GM21723 (cell line): ENCODE measurements around the gene AKAP6.

Source experiments
- ATAC-seq: cut with Tn5 transposase; IDR thresholded peaks from one replicate; pipeline ENCODE4 v1.9.1; 2021; ENCODE audit warnings: mild to moderate bottlenecking, moderate library complexity; ENCODE audit not compliant: unreplicated experiment

The AKAP6 gene

DNA sequence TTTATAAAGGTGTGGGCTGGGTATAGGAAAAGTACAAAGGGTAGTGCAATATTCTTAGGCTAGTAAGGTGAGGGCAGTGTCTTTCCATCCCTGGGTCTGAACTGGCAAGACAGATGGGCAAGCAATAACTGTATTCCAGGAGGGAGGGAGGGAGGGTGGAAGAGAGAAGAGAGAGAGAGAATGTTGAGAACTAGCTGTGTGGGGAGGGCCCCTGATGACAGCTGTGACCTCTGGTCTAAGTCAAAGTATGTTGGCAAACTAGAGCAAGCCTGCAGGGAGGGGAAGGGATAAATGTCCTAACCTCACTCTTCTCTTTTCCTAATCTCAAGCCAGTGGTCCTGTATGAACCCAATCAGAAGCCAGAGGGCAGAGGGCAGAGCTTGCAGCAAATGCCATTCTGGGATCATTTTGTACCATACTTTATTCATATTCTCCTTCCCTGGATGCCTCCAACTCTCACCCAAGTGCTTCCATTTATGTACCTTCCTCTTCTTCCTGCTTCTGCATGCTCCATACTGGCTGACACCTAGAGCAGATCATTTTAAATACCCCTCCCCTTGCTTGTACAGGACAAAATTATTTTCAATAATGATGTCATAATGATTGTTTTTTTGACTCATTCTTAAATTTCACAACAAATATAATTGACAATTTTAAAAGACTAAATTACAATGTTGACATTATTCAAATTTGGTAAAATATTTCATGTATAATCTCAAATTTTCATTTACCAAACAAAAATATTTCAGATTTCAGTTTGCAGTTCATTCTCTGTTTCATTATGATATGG, 75.9 kb downstream of the AKAP6 start:
- no peak for ATAC-seq

DNA sequence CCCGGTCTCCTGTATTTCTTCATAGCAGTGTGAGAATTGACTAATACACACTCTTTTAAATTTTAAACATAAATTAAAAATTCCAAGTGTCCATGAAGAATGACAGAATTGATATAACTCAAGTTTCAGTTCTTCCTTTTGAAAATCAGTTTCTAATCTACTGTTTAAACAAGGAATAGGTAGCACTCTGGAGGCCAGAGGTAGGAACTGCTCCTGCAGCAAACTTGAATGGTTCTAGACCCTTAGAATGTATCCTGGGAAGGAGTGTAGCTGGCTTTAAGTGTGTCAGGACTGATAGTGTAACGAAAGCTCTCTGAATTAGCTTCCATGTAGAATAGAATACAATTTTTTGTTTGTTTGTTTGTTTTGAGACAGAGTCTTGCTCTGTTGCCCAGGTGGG, 76.8 kb downstream of the AKAP6 start:
- ATAC-seq = no peak

DNA sequence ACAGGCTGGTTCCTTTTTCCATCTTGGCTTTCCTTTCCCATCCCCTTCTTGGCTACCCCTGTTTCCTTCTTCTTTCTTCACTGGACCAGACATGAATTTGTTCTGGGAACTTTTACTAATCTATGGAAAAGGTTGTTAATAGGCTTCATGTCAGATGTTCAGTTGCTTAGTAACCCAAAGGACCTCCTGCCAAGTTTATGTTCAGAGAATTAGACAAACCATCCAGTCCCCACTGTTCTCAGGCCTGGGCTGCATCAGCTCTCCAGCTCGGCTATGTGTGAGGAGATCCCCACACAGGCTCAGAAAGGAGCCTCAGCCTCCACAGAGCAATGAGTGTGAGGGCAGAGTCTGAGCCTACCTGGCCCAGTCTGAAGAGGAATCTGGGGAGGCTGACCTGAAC, 78.0 kb downstream of the AKAP6 start:
- no peak for ATAC-seq

DNA sequence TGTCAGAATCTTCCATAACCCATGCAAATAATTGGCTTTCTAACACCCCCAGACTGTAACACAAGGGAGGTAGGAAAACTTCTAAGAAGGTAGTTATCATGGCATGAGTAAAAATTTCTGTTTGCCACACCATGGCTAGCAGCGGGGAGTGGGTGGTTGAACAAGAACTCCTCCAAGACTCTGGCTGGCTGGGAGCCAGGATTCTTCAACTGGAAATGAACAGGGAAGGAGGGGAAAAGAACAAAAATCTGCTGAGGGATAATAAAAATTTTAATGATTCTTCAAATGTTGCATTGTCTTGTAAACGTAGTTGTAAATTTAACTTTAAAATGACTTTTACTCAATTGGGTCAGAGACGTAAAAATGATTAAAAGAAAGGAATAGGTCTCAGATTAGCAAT, 78.9 kb downstream of the AKAP6 start:
- ATAC-seq = no peak

DNA sequence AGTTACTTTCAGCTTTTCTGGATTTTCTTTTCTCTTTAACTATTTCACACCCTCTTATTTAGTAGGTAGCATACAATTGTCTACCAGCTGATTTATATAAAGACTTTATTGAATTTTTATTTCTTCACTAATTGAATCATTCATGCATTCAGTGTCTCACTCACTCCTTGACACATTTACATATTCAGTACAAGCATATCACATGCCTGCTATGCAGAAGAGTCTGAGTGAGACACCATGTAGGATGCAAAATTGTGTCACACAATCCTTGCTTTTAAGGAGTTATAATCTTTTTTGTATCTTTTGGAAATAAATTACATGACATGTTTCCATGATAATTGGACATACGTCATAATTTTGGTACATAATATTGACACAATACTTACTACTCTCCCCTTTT, 83.0 kb downstream of the AKAP6 start:
- ATAC-seq = no peak

DNA sequence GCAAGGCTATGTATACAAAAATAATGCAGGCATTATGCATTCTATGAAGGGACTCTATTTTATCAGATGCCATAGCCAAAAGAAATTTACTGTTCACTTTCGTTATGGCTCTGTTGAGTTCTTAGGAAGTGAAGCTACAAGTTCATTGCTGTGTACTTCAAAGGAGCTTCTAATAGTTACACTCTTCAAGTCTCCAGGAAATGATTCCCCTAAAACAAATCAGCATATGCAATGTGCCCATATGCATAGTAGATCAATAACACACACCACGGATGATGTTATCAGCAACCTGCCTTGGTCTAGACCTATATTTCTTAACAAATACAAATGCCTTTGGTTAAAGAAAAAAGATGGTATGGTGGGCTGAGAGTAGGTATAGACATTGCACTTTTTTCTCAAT, 83.4 kb downstream of the AKAP6 start:
- ATAC-seq = no peak

DNA sequence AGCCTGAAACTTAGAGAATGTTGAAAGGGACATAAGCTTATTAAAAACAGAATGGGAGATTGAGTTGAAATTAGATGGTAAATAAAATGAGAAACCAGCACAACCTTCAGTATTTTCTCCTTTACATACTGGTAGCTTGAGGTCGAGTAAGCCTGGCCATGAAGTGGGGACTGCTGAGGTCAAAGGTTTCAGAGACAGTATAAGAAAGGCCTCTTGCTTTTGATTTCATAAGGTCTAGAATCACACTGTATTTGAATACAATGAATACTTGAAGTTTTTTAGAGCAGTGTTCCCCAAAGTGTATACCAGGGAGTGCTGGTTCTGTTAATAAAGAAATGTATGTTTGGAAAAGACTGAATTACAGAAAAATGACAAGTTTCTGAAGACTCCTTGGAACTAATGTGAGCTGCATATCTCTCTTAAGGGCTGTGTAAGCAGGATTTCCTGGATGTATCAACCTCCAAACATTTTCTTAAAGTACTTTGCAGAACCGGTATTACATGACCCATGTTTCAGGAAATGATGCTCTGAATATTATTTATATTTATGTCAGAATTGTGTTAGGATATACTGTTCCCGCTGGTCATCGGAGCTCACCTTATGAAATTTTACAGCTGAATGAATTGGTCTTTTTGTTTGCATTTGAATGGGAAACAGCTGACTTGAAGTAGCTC, 85.0 kb downstream of the AKAP6 start:
- ATAC-seq = no peak

DNA sequence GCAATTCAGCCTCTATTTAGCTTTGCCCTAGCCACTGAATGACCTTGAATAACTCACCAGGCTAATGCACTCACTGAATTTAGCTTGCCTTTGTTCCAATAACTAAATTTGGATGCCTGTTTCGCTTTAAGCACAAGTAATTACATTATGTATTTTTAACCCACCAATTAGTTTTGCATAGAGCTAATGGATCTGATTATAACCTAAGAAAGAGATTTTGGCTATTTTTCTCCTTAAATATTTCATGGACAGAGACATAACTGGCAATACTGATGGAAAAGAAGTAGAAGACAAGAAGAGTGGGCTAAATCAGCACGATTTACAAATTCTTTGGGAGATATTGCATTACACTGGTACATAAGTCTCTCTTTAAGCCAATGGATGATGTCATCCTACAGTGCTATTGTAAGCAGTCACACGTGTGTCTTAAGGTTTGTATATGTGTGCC, 85.7 kb downstream of the AKAP6 start:
- ATAC-seq = no peak

DNA sequence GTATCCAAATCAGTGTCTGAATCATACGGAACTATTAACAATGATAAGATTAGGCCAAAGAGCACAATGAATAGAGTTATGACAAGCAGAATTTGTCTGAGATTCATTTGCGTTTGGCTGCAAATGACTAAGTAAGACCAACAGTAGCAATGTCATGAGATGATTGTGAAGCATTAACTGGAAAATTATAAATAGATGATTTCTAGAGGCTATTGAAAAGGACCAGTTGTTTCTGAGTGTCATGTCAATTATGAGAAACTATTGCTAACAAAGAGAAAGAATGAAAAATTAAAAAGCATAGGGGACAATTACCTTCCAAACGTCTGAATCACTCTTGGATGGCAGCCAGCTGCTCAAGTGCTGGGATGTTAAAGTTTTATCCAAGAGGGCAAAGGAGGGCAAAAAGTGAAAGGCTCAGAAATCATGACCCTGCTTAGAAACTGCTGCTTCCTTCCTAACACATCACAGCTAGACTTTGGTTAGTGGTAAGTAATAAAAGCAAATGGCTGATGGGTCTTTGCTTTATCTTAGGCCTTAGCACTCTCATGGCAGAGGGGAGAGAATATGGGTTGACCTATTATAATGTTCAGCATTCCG, 89.0 kb downstream of the AKAP6 start:
- no peak for ATAC-seq

DNA sequence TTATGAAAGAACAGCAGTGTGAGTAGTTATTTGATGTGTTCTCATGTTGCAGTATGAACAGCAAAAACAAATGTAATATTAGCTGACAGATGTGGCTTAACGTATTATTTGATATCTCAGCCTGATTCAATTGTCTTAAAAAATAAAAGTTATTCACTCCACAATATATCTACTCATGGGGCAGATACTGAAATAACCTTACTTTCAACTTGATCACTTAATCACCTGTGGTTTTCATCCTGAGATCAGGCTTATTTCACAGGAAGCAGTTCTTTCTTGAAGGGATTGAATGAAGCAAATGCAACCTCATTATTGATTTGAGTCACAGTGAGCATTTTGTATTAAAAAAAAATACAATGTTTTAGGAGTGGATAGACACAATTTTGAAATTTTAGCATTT, 90.3 kb downstream of the AKAP6 start:
- no peak for ATAC-seq

DNA sequence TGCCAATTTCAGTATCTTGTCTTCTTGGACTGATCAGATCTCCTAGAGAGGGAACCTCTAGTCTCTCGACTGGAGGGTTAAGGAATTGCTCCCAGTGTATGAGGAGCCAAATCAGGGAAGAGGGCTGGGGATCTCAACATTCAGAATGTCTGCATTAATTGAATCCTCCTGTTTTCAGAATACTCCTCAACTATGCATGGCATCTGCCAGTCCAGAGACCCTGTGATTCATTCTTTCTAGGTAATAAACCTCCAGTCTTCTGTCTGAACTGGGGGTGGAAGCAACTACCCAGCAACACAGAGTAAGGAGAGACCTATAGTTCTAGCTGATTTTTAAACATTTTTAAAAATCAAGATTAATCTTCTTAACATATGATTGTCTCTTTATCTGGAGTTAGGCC, 92.7 kb downstream of the AKAP6 start:
- ATAC-seq = no peak

DNA sequence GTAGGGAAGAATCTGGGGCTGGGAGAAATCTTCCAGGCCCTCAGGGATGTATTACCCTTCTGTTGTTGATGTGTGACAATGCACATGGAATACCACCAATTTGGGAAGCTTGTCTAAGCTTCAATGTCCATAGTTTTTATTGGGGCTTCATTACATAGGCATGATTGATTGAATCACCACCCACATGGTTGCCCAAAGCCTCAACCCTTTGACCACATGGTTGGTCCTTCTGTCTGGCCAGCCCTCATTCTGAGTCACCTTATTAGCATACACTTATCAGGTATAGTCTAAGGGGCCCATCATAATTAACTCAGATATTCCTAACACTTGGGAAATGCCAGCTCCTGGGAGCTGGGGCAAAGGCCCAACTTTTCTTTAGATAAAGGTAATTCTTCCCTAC, 93.3 kb downstream of the AKAP6 start:
- ATAC-seq = no peak

DNA sequence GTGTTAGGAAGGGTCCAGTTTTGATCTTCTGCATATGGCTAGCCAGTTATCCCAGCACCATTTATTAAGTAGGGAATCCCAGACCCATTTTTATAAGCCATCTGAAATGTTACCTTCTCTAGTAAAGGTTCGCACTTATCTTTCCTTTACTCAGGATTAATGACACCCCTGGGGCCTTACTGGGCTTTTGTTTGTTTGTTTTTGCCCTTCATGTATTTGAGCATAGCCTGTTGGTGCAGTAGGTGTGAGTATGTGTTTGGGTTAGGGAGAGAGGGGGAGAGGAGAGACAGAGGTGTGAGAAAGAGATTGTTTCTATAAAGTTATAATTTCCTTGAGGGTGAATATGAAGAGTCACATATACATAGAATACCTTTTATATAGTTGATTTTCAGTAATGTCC, 96.9 kb downstream of the AKAP6 start:
- no peak for ATAC-seq

DNA sequence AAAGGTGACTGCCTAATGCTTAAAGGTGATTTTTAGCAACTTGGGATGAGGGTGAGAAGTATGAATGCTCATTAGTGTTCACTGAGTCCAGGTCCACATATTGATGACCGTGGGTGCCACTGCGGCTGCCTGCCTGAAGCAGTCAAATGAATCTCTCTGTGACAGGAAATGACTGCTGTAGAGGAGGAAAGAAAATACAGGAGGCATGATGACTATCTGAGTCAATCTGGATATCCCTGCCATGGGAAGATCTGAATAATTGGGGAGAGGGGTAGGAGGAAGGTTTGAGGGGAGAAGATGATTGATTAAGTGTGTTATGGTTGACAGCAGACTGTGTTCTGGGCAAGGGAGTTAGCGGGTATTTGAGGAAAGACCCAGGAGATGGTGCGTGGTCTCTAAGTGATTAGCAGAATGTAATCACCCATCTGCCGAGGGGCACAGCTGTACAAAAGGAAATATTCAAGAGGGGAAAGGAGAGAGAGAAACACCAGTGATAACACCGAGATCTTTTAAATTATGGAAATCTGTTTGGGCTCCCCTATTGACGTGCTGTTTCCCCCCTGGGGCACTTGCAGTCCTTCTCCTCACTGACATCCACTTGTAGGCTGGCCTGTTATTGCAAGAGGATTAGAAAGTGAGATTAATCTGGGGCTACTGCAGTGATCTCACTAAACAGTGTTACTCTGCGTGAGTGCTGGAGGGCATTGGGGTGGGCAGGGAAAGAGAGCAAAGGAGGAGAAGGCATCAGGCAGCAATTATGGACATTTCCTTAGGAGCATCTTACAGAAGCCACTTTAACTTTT, 97.7 kb downstream of the AKAP6 start:
- no peak for ATAC-seq

DNA sequence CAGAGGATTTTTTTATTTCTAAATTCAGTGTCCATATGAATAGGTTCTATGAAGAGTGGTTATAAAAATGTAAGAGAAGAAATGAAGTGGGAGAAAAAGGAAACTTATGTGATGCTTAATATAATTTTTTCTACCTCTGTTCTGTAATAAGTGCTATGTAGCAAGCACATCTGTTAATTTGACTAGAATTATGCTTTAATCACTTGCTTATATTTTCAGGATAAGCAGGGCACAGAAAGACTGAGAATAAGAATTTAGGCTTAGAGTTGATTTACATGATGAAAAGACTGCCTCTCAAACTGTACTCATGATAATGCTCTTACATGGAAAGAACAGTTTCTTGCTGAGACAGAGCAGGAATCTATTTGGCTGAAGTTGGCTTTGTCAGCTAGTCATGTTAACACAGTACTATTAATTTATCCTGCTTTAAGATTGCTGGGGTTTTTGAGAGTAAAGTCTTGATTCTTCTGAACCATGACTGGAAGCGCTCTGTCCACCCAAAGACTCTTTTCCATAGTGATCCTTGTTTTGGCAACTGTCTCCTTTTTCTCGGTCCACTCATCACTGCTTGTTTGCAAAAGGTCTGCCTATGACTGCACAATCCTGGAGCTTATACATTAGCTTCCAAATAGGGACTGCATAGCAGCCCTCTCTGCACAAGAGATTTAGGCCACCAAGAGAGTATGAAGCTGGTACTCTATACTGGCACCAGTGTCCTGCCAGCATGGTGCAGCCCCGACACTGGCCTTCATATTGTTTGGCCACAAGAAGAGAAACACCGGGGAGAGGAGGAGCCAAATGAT, 98.8 kb downstream of the AKAP6 start:
- no peak for ATAC-seq

DNA sequence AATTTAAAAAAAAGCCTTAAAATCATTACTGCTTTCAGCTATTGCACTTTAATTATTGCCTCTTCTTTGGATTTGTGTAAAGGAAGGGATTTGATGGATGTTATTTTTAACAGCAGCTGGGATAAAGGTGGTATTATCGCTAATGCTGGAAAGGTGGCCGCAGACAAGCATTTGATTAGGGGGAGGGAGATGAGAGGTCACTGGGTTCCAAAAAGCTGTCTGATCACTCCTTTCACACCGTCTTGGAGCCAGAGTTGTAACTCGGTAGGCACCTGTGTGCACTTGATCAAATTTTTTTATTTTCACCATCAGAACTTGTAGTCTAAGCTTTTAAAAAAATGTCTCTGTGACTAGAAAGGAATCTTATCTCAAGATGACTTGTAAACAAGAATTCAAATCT, 99.8 kb downstream of the AKAP6 start:
- ATAC-seq = no peak

DNA sequence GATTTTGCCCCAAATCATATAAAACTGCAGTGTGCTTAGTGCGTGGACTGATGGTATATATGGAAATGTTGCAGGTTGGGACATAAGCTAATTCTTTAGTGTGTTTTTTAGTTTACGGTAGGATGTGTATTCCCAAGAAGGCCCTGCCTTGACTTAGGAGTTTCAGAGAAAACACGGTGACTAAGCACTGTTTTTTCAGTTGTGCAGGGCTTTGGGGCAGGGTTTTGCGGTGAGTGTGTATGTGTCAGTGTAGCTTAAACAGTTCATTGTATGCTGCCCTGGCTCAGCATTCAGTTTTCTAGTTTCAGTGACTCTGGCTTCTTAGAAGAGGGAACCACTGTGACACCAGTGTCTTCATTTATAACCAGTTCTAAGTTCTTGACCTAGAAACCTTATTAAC, 101.2 kb downstream of the AKAP6 start:
- no peak for ATAC-seq

DNA sequence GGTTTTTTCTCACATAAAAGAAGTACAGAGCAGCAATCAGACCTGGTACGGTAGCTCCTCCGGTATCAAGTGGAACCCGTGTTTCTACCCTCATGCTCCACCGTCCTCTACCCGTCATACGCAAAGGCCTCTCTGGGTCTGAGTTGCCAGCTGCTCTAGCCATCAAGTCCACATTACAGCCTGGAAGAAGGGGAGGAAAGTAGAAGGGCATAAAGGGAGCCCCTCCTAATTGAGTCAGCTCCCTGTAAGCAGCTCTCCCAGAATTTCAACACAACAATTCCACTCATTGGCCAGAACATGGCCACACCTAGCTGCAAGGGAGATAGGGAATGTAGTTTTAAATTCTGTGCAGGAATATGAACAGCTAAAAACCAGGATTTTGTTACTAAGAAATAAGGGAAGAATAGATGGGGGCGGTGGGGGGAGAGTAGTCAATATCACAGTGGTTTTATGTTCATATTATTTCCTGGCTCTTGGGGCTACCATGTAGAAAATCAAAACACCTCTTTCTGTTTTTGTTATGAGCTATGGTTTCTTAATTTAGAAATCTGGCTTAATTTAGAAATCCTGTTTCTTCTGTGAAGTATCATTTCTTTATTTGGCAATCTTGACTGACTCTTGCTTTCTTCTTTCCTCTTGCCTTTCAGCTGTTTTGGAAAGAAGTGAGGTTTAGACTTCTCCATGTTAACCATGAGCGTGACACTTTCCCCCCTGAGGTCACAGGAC, 103.9 kb downstream of the AKAP6 start:
- peak; percentile 60 for ATAC-seq

DNA sequence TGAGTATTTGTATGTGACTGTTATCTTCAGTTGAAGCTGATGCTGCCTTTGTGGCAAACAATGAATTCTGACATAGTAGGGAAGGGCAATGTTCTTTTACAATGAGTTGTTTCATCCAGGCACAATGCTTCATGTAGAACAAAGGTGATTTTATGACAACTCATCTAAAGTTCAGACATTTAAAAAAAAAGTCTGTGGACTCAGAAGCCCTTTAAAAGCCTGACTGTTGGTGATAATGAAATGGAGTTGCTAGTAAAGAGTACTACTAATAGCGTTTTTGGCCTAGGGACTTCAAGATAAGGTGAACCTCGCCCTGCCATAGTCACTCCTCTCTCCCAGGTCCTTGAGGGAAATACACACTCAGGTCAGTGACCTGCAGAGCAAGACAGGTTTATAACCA, 105.1 kb downstream of the AKAP6 start:
- no peak for ATAC-seq

DNA sequence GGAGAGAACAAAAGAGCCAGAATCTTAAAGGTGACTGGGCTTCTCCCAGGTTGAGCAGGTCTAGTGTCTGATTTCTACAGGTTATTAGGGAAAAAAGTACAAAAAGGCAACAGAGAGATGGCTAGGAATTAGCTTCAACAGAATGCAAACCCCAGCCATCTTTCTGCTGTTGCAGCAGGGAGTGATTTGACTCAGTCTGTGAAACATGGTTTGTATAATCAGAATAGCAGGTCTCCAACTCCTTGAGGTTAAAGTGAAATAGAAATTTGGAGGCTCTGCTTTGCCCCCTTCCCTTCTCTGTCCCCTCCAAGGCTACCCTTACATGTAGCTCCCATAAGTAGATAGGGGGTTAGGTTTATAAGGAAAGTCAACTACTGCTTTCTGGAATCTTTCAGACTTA, 105.8 kb downstream of the AKAP6 start:
- ATAC-seq = peak; percentile 49
